GM18861 (cell line): Measurements from ENCODE around the gene SP8.

Source experiments
- ATAC-seq: cut with Tn5 transposase; IDR thresholded peaks from one replicate; pipeline ENCODE4 v1.9.1; 2021; ENCODE audit not compliant: unreplicated experiment

The SP8 gene

DNA sequence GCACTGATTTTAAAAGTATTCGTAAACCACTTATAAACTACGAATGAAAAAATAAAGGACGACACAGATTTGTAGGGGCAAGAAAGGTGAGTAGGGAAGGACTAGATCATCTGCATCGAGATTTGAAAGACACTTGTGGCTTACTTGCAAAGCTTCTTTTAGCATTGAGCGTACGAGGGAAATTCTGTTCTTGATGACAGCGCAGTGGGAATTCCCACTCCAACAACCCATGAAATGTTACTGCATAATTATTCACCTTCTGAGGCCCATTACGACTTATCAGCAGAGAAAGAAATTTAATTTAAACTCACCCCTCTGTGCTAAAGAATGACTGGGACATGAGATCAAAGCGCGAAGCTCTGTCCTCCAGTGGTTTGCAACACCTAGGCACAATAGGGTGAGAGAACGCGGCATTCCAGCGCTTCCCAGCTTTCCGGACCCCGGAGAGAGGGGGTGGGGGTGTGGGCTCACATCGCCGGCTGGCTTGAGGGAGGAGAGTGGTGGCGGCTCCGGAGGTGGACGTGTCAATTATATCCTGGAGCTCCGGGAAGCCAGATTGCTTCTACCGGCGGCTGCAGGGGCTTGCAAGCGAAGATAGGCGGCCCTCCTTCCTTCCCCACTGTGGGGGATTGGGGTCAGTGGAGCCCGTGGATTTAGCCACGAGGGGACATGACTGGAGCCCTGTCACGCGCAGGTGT, 10.3 kb downstream of the SP8 start:
- no peak for ATAC-seq

DNA sequence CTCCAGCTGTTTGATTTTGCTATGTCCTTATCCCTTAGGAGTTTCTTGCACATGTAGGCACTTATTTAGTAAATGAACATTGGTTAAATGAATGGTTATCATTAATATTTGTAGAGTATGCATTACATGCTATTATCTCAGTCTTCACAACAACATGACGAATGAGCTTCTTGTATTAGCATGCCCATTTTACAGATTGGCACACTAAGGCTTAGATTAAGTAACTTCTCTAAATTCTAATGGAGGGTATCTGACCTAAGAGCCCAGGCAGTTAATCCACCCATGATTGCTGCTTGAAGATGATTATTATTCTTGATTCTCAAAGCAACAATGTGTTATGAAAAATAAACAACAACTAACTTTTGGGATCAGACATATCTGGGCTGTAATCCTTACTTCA, 32.7 kb downstream of the SP8 start:
- ATAC-seq = no peak

GRCh38 chr7:20749906-20750305, 36.8 kb downstream of the SP8 start:
- ATAC-seq = no peak

DNA sequence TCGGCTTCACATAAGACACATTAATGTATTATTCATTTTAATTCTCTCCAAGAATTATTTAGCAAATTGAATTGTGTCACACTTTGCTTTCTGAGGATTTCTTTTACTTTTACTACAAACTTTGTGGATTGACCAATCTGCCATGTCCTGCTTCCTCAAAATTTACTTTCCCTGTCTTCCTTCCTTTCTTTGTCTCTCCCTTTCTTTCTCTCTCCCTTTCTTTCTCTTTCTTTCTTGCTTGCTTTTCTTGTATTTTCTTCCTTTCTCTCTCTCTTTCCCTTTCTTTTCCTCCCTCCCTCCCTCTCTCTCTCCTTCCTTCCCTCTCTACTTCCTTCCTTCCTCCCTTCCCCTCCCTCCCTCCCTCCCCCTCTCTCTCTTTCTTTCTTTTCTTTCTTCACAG, 37.8 kb downstream of the SP8 start:
- no peak for ATAC-seq

- no peak for ATAC-seq
Measured at GRCh38 chr7:20747001-20747400, 39.7 kb downstream of the SP8 start.

DNA sequence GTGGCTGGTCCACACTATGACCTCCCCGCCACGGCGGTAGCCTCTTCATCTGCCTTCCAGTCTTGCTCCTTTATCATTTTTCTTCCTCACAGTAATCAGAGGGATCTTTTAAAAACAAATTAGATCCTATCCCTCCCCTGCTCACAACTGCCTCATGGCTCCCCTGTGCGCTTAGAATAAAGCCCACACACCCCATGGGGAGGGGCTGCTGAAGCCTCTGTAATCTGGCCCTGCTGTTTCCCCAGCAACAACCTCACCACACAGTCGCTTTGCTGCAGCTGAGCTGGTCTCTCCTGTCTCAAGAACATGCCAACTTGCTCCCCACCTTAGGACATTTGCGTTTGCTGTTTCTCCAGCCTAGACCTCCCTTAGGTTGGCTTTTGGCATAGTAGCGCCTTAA, 41.0 kb downstream of the SP8 start:
- ATAC-seq = no peak

- no peak for ATAC-seq
Measured at GRCh38 chr7:20744954-20745446, 41.7 kb downstream of the SP8 start.

DNA sequence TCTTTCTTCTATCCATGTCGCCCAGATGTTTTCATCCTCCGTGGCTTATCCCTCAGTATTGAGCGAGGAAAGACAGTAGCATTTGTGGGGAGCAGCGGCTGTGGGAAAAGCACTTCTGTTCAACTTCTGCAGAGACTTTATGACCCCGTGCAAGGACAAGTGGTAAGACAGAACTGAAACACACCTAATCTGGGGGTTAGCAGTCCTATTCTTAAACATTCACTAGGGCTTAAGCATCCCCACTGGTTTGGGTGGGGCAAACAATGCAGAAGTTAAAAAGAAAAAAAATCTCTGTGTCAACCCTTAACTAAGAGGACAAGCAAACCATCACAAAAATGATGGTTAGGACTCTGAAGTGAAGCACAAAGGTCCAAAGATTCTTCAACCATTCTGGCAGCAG, 43.8 kb downstream of the SP8 start:
- ATAC-seq = peak; percentile 35

- ATAC-seq = peak; percentile 62
Measured at GRCh38 chr7:20741801-20742200, 44.9 kb downstream of the SP8 start.

DNA sequence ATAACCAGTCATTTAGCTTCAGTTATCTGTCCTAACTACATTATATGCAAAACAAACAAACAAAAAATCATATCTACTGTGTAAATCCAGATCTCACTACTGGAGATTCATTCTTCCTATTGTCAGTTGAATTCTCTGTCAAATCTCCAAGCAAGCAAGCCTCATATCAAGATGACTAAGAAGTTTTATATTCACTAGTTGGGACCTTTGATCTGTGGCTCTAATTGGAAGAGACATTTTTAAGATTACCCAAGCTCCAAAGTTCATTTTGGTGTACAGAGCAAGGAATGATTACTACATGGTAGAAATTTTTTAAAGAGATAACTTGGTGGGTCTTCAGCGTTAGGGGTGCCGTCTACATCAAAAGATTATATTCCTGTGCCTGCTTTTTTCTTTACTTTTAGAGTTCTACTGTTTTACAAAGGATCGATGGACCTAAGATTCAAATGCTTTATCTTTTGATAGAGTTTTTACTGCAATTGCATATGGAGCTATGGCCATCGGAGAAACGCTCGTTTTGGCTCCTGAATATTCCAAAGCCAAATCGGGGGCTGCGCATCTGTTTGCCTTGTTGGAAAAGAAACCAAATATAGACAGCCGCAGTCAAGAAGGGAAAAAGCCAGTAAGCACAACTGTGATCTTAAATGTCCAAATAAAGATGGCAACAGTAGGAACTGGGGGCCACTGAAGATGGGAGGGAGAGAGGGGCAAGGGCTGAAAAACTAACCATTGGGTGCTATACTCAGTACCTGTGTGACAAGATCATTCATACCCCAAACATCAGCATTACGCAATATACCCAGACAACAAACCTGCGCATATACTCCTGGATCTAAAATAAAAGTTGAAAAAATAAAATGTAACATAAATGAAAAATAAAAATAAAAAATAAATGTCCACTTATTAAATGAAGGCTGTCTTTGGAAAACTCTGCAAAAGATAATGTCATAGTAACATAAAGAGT, 47.9 kb downstream of the SP8 start:
- peak; percentile 13 for ATAC-seq

DNA sequence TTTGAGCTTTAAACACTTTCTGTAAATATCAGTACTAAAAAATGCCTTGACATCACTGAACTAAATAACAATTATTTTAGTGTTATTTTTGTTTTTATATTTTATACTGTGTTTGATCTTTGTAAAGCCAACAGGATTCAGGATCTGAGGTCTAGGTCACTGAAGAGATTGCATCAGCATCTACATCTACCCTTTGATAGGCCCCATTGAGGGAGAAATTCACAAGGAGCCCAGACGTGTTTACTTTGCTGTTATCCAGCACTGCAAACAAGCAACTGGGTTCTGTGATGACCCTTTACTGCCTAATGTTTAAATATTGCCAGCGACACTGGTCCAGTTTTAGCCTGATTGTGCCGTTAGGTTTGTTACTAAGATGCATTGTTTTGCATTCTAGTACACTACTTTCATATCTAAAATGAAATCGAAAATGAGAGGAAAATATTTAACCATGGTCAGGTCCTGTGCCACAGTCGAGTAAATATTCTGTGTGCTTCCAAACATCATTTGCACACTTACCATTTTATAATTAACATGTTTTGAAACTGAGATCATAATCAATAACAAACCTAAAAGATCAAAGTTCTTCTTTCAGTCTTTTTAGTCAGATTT, 48.7 kb downstream of the SP8 start:
- ATAC-seq = peak; percentile 76

DNA sequence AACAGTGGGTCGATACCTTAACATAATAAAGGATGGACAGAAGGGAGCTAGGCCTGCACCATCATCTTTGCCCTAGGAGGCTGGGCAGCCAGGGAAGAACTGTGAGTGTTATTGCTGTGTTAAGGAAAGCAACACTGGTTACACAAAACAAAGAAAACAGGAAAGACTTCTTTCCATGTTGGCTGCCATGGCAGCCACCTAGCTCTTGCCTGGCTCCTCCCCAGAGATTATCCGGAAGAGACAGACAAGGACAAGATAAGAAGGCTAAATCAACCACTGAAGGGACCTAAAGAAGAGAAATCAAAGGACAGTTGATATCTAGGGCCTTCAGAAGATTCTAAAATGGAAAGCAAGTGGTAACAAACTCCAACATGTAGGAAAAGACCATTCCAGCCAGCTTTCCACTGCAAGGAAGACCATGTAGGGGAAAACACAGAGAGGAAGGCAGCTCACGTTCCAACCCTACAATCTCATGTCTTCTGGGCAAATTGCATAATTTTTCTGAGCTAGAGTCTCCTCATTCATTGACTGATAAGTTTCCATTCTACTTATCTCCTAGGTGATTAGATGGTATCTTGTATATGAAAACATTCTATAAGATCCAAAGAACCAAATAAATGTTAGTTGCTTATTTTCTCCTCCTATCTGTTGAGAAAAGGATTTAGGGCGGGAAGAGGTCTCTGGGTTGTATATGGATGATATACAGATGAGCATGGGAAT, 51.2 kb downstream of the SP8 start:
- no peak for ATAC-seq
